ENCODE results near the gene TET3.

GRCh38 chr2:74011246-74011645 is 26.5 kb downstream of the TET3 start:
- TF ChIP-seq EP300 (IDR thresholded peaks at IDR 0.05) (no peak), ZFP36 (IDR thresholded peaks at IDR 0.05; ENCODE audit: borderline replicate concordance, partially characterized antibody) (no peak), BHLHE40 (IDR thresholded peaks at IDR 0.05; ENCODE audit: low read depth, low read length) (no peak), JUN (IDR thresholded peaks at IDR 0.05) (no peak), CEBPB (IDR thresholded peaks at IDR 0.05) (no peak), CHD4 (IDR thresholded peaks at IDR 0.05; ENCODE audit: borderline replicate concordance) (no peak), CTCF (IDR thresholded peaks at IDR 0.05) (no peak)
